Body of pancreas (tissue), 4 donors: ENCODE data around the gene MED13L.
"Not testable (repeated sequence)": the region's sequence is repeated elsewhere in the genome, so short reads cannot be mapped to it uniquely, and the experiment has no call there.

Experiments
- POLR2A ChIP-seq, 3 donors: fragments of 450-650 bp; IDR thresholded peaks; one replicate each; pipeline ENCODE4 v1.6.1; 2016; ENCODE audit warnings: antibody characterized with exemption in 3 of 3, mild to moderate bottlenecking in 2 of 3
- TF ChIP-seq, protein P1 (sequence below), 7 experiments: fragments of 450-650 bp in 4 of 7; fragments of 200-600 bp in 3 of 7; sonication (generic) in 3 of 7; IDR thresholded peaks; one replicate each; pipeline ENCODE4 v1.5.1; 2016 to 2019; ENCODE audit warnings: antibody characterized with exemption in 7 of 7

GRCh38 chr12:116234148-116234547 is 43.3 kb downstream of the MED13L start:
- not testable (repeated sequence) for TF ChIP-seq POLR2A (IDR thresholded peaks at IDR 0.05)
- TF ChIP-seq, protein P1, sequence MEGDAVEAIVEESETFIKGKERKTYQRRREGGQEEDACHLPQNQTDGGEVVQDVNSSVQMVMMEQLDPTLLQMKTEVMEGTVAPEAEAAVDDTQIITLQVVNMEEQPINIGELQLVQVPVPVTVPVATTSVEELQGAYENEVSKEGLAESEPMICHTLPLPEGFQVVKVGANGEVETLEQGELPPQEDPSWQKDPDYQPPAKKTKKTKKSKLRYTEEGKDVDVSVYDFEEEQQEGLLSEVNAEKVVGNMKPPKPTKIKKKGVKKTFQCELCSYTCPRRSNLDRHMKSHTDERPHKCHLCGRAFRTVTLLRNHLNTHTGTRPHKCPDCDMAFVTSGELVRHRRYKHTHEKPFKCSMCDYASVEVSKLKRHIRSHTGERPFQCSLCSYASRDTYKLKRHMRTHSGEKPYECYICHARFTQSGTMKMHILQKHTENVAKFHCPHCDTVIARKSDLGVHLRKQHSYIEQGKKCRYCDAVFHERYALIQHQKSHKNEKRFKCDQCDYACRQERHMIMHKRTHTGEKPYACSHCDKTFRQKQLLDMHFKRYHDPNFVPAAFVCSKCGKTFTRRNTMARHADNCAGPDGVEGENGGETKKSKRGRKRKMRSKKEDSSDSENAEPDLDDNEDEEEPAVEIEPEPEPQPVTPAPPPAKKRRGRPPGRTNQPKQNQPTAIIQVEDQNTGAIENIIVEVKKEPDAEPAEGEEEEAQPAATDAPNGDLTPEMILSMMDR (IDR thresholded peaks at IDR 0.05): not testable (repeated sequence)
